GM21447 (cell line): Measurements from ENCODE around the gene AFAP1.

Experiments used
- ATAC-seq: cut with Tn5 transposase; IDR thresholded peaks from one replicate; pipeline ENCODE4 v1.9.1; 2021; ENCODE audit not compliant: unreplicated experiment

Gene AFAP1

DNA sequence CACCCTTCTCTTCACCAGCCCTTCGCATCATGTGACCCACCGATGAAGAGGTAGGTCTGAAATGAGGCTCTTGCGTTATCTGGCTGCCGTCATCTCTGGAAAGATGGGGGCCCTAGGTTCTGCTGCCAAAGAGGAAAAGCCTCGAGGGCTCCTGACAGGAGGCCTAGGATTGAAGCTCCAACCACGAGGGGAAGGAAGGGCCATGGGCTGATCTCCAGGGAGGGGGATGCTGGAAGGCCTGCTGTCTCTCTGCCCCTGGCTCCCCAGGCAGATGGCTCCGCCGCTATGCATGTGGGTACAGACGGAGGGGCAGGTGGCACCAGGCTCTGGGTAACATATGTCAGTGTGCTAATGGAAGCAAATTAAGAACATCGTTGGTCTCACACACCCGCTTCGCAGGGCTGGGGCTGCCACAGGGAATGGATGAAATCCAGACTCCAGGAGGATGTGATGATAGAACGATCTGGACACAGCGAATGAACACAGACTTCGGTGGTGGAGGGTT, 44.9 kb downstream of the AFAP1 start:
- ATAC-seq: no peak

DNA sequence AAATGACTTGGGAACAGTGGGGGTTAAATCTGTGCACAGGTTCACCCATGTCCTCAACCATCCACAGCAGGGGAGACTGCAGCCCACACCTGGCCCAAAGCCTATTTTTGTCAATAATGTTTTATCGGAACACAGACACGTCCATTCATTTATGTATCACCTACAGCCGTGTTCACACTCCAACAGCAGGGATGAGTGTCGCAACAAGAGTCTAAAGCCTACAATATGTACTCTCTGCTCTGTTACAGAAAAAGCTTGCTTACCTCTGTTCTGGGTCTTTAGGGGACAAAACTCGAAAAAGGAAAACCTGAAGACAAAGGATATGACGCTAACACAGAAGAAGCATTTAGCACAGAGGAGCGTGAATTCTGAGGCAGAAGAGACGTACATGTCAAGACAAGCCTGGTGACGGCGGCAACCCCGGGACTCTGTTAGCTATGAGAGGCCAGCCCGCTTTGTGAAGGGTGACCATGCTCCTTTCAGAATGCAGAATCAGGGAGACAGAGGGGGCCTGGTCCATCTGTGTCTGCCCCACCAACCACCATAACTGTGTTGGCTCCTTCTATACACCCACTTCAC, 45.5 kb downstream of the AFAP1 start:
- ATAC-seq: no peak

- ATAC-seq: no peak
These were observed 46.1 kb downstream of the AFAP1 start for GRCh38 chr4:7893539-7893938.

DNA sequence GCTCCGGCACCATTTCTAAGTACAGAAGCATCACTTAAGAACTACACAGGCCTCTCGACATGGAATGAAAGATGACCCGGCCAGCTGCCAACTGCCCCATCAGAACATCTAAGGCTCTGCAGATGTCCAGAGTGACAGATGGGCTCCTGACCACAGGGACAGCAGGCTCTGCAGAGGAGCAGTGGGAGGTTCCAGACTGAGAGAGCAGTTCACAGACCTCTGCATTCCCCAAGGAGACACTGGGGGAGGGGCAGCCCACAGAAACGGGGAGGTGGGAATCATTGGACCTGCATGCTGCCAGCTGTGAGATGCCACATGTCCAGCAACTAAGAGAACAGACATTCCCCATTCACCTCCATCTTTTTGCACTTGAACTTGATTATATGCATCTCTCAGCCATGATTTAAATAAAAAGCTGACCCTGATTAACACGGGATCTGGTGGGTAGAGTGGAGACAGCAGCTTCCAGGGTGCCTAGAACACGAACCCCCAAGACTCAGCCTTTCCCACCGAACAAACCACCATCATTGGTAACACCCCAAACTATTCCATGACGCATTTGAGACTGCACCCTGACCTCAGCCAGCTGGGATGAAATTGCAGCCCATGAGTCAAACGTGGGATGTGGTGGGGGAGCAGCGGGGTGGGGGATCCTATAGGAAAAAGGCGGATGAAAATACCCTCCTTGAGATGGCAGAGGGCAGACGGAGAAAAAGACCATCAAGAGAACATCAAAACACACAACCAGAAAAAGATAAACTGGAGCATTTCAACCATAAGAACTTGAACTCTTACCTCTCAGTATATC, 47.2 kb downstream of the AFAP1 start:
- no peak for ATAC-seq

- no peak for ATAC-seq
These were observed 48.8 kb downstream of the AFAP1 start for GRCh38 chr4:7890635-7891393.

GRCh38 chr4:7887436-7887835, 52.2 kb downstream of the AFAP1 start:
- no peak for ATAC-seq

- no peak for ATAC-seq
These were observed 53.4 kb downstream of the AFAP1 start for GRCh38 chr4:7886007-7886973.

DNA sequence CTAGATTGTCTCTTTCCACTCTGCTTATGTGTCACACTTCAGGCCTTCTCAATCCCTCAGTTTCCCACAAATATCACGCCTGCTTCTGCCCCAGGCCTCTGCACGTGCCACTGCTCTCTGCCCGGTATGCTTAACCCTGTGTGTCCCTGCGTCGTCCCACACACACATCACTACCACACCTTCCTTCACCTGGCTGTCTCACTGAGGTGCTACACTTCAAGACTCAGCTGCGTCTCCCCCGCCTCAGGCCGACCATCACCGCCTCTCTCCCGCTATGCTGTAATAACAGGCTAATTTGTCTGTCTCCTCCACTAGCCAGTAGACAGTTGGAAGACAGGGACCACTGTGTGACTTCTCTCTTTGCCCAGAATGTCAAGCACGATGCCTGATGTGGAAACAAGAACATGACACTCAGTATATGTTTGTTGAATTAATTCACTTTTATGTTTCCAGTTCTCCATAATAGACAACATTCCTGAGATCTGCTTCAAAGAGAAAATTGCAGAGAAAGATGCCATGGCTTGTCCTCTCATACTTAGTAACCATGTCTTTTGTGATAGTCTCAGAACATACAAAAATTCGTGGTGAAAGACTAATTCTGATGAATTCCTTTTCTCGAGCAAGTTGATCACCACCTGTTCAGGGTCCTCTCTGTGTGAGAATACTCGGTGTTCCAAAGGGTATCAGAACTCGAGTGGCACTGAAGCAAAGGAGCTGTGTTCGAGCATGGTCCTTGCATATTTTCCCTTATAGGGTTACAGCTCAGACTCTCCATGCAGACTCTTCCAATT, 54.2 kb downstream of the AFAP1 start:
- no peak for ATAC-seq

GRCh38 chr4:7880683-7881082, 59.0 kb downstream of the AFAP1 start:
- ATAC-seq: no peak

DNA sequence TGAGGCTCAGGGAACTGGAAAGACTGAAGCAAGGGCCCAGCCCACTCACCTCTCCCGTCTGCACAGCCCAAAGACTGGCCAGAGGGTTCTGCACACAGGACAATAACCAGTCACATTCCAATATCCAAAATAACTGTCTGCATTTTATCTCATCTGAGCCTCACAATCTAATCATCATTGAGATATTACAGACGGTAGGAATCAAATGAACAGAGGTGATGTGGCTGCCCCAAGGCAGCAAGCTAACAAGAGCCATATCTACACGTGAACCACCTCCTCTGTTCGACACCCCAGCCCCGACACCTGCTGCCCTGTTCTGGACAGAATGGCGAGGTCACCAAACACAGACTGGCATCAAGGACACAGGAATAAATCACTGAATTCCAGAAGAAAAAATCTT, 60.5 kb downstream of the AFAP1 start:
- no peak for ATAC-seq

DNA sequence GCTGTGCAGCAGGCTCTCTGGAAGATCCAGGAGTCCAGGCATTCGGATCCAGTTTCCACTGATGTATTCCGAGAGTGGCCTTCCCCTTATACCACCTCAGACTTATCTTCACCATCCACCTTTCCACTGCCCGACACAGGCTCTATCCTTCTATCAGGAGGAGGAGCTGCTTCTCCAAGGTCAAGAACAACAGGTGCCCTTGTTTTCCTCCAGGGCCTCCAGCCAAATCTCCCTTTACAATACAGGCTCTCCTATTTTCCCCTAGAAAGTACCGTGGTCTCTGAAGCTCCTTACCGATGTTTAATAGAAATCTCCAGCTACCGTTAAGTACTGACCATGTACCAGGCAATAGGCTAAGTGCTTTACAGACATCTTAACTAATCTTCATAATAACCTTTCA, 61.3 kb downstream of the AFAP1 start:
- ATAC-seq: no peak

DNA sequence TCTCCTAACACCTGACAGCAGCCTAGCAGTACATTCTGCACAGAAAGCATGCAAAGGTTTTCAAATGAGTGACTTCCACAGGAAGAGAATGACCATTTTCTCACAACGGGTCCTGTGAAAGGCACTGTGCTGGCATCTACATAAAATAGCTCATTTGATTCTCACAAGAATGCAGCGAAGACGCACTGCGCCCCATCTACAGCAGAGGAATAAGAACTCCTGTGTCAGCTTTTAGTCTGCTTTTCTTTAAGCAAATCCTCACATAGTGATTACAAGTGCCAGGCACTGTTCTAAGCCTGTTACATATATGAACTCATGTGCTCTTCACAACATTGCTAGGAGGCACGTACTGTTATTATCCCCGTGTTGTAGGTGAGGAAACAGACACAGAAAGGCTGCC, 62.5 kb downstream of the AFAP1 start:
- ATAC-seq: no peak

GRCh38 chr4:7876201-7876875, 63.3 kb downstream of the AFAP1 start:
- no peak for ATAC-seq

DNA sequence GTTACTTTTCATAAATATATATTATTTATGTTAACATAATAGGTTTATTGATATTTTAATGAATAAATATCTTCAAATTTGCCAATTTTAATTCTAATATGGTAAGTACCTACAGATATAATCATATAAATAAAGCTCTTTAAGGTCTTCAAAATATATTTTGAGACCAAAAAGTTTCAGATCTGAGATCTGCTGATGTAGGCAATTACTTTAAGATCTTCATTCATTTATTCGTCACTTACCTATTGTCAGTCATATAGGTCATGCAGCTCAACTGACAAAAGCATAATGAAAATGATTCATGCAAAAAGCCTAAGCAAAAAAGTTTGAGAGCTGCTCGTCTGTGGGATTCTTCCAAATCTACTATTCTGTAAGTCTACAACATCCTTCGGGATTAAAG, 64.8 kb downstream of the AFAP1 start:
- no peak for ATAC-seq

DNA sequence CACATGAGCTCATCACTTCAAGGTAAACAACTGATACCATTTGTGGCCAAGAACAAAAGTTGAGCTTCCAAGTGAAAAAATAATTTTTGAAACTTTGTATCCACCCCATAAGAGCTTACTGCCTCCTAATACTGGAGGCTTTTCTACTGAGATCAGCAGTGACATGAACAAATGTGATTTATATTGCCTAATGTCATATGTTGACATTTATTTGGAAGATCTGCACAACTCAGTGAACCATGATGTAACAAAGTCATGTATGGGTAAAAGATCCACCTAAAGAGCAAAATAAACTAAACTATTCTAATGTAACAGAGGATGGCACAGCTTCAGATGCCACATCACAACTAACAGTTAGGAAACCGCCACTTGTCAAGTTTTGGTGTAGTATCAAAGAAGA, 65.8 kb downstream of the AFAP1 start:
- ATAC-seq: no peak

DNA sequence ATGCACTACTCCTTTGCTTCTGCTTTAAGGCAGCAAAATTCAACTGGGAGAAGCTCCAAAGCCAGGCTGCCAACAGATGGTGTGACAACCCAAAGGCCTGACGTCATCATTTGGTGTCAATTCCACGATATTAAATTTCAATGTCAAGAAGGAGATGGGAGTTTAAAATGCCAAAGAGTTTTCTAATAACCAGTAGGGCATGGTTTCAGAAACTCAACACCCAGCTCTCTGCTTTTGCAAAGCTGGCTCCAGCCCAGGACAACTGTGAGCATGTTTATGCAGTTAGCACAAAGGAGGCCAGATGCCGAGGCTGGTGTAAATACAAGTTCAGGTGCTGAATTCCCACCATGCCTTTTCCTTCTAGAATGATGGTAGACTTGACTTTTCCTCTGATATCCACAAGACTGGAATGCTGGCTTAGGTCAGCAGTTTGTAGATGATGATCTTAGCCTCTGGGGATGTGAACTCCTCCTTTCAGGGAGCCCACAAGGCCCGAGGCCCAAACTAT, 67.3 kb downstream of the AFAP1 start:
- ATAC-seq: no peak

DNA sequence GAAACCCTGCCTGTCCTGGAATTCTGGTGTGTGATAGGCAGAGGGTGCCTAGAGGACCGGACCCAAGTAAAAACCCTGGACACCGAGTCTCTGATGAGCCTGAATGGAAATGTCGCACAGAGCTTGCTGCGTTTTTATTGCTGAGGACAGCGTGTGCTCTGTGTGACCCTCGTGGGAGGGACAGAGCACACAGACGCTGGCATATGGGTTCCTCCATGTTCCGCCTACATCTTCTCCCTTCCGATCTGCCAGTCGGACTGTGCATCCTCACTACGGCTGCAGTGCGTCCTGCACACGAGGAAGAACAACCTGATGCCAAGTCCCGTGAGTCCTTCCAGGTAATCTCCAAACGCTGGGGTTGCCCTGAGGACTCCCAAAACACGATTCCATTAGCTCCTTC, 68.3 kb downstream of the AFAP1 start:
- no peak for ATAC-seq

DNA sequence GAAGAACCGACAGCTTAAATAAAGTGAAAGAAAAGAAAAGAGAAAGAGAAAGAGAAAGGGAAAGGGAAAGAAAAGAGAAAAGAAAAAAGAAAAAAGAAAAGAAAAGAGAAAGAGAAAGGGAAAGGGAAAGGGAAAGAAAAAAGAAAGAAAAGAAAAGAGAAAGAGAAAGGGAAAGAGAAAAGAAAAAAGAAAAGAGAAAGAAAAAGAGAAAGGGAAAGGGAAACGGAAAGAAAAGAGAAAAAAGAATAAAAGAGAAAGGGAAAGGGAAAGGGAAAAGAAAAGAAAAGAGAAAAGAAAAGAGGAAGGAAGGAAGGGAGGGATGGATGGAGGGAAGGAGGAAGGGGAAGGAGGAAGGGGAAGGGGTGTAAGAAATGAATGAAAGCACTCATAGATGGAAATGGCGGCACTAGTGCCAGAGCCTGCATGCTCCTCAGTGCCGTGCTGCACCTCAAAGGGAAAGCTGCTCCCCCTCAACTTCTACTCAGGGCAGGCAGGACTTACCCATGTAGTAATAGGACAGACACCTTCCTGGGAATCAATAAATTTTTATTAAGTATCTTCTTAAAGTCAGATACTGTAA, 70.7 kb downstream of the AFAP1 start:
- ATAC-seq: no peak

DNA sequence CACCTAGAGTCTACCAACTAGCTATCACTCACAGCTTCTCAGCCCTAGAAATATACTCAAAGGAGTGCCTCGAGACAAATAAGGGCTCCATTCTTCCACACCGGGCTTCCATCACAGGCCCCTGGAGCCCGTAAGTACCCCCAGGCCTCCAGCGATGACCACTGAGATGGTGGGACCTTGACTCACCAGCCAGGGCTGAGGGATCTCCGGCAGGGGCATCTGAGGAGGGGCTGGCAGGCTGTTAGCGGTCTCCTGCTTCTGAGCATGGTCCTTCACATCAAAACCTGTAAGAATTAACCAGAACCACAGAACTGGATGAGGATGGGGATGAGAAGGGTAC, 71.3 kb downstream of the AFAP1 start:
- ATAC-seq: no peak
